GM18508 (cell line): ENCODE data around the gene GSTT4.
"Not testable (repeated sequence)": the region's sequence is repeated elsewhere in the genome, so short reads cannot be mapped to it uniquely, and the experiment has no call there.

Source experiments
- ATAC-seq: cut with Tn5 transposase; IDR thresholded peaks from one replicate; pipeline ENCODE4 v1.9.1; 2021; ENCODE audit warnings: moderate number of reproducible peaks; ENCODE audit not compliant: insufficient read depth, unreplicated experiment

GSTT4 gene

GRCh38 chr22:24005201-24005600, at the start of gene GSTT4:
TSS of gene GSTT4 (minus strand) at chr22:24005453. CDS start at chr22:24005356, 97 bp downstream.
- no peak for ATAC-seq

GRCh38 chr22:24054356-24054755, 49.1 kb upstream of the GSTT4 start:
- ATAC-seq: no peak

DNA sequence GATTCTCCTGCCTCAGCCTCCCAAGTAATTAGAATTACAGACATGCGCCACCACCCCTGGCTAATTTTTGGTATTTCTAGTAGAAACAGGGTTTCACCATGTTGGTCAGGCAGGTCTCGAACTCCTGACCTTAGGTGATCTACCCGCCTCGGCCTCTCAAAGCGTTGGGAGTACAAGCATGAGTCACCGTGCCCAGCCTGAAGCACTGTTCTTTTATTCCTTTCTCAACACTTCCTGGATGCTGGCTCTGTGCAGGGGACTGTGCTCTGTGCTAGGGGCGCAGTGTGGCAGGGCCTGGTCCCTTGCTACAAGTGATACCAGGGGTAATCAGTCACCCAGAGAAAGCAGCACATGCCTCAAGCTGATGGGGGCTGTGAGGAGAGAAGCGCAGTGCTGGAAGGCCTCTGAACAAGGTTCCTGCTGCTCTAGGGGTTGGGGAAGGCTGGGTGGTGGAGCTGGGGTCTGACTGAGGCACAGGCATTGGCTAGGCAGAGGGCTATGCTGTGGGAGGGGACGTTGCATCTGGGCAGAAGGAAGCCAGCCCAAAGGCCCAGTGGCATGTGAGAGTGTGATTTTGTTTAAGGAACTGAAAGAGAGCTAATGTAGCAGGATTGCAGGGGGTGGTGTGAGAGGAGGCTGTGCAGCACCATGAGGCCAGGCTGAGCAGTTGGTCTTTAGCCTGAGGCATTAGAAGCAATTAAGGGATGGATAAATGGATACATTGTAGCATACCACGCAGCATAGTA, 48.4 kb upstream of the GSTT4 start:
- ATAC-seq: no peak

- no peak for ATAC-seq
Observed at GRCh38 chr22:24051568-24051967, 46.3 kb upstream of the GSTT4 start.

- ATAC-seq: no peak
Observed at GRCh38 chr22:24051028-24051427, 45.8 kb upstream of the GSTT4 start.

GRCh38 chr22:24049978-24050377, 44.7 kb upstream of the GSTT4 start:
- ATAC-seq: no peak

DNA sequence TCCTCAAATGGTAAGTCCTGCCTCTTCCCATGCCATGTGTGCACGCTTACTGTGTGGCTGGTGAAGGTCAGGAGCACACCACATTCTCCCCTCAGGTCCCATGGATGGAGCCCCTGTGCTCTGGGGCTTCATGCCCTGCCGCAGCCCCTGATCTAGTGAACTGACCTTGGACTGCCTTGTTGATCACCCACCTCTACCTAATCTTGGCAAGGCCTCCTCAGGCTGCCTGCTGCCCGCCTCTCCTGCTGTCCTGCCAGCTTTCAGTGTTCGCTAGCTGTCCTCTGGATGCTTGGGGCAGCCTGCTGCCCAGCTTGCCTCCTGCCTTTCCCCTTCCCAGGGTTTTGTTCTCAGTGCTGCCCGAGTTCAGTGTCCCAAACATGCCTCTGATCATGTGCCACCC, 44.0 kb upstream of the GSTT4 start:
- ATAC-seq: no peak

- ATAC-seq: no peak
Observed at GRCh38 chr22:24046024-24046423, 40.8 kb upstream of the GSTT4 start.

DNA sequence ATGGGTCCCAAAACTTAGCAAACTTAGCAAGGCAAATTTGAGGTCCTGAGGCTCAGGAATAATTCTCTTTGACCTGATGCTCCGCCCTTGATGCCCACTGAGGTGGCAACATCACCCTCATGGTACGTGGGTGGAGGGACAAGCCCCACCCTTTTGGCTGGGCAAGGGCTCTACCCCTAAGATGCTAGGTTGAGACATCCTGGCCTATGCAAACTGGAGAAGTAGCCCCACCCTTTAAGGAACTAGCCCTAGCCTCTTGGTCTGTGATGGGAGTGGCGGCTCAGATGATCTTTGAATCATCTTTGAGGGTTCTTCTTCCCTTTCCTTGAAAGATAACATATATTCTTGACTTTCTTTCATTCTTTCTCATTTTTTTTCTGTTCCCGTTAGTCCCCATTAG, 38.7 kb upstream of the GSTT4 start:
- no peak for ATAC-seq

DNA sequence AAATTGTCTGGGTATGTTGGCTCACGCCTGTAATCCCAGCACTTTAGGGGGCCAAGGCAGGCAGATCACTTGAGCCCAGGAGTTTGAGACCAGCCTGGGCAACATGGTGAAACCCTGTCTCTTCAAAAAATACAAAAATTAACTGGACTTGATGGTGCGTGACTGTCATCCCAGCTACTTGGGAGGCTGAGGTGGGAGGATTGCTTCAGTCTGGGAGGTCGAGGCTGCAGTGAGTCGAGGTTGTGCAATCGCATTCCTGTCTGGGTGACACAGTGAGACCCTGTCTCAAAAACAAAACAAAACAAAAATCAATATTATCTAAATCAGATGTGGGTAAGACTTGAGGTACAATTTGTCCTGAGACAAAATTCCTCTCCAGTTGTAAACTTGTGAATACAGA, 38.2 kb upstream of the GSTT4 start:
- ATAC-seq: not testable (repeated sequence)

GRCh38 chr22:24040946-24041345, 35.7 kb upstream of the GSTT4 start:
- ATAC-seq: no peak

DNA sequence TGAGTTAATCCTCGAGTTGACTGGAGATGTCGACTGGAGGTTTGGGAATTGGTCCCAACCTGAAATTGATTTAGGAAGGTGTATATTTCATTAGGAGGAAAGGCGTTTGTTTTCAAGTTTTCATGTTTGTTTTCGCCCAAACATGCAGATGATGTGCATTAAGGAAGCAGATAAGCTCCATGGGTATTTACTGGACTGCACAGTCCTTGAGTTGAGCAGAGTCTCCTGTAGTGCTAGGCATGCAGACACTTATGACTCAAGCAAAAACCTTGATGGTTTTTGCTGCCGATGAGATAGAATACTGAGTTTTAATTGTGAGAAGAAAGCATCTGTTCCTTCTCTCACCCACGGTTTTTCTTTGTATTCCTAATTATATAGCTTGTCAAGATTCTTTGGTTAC, 33.8 kb upstream of the GSTT4 start:
- no peak for ATAC-seq

- no peak for ATAC-seq
Observed at GRCh38 chr22:24037851-24038765, 32.9 kb upstream of the GSTT4 start.

GRCh38 chr22:24035296-24035695, 30.0 kb upstream of the GSTT4 start:
- ATAC-seq: no peak

- ATAC-seq: no peak
Observed at GRCh38 chr22:24033731-24034130, 28.5 kb upstream of the GSTT4 start.

DNA sequence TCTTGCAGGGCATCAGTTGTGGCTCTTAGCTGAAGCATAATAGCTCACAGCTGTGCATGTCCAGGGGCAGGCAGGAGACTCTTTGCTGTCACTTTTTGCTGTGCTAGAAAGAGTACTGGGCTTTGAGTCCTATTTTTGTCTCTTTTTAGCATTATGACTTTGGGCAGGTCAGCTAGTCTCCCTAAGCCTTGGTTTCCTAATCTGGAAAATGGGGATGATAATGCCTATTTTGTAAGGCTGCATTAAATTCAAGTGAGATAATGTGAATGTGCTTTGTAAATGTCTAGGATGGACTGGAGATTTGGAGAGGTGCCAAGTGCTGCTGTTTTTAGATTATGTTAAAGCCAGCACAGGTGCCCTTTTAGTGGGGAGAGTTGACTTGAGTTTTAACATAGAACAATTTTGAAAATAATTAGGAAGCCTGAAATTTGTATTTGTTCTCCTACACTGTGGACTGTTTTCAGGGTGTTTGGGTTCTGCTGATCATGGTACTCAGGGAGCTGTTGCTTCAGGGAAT, 25.0 kb upstream of the GSTT4 start:
- ATAC-seq: no peak

GRCh38 chr22:24029304-24029703, 24.1 kb upstream of the GSTT4 start:
- no peak for ATAC-seq

- no peak for ATAC-seq
Observed at GRCh38 chr22:24028533-24028932, 23.3 kb upstream of the GSTT4 start.

GRCh38 chr22:24027991-24028390, 22.7 kb upstream of the GSTT4 start:
- no peak for ATAC-seq

DNA sequence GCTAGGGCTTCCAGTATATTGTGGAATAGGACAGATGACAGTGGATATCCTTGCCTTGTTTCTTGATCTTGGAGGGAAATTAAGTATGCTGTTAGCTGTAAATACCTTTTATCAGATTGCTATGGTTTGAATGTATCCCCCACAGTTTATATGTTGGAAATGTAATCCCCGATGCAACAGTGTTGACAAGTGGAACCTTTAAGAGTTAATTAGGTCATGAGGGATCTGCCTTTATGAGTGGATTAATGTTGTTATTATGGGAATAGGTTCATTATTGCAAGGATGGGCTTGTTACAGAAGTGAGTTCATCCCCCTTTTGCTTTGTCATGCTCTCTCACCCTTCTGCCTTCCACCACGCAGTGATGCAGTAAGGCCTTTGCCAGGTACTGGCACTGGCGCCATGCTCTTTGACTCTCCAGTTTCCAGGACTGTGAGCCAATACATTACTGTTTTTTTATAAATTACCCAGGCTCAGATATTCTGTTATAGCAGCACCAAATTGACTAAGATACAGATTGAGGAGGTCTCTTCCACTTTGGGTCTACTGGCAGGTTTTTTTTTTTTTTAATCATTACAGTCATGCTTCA, 22.2 kb upstream of the GSTT4 start:
- no peak for ATAC-seq

GRCh38 chr22:24026733-24027132, 21.5 kb upstream of the GSTT4 start:
- ATAC-seq: no peak
